Activated CD8-positive, alpha-beta memory T cell treated with anti-CD3 and anti-CD28 coated beads, Interleukin-2, amount 50 U/mL, for 24 hours (primary cell): ENCODE data around the gene ZNF292.
"Not testable (repeated sequence)": the region's sequence is repeated elsewhere in the genome, so short reads cannot be mapped to it uniquely, and the experiment has no call there.

Experiments
- DNase-seq: peaks from one replicate; pipeline ENCODE4 v3.0.0-alpha.2; 2020; ENCODE audit errors: extremely low read depth

Gene ZNF292

GRCh38 chr6:87164004-87164403 is 8.6 kb downstream of the ZNF292 start:
- no peak for DNase-seq

GRCh38 chr6:87164506-87164905 is 9.1 kb downstream of the ZNF292 start:
- no peak for DNase-seq

GRCh38 chr6:87165185-87165584 is 9.8 kb downstream of the ZNF292 start:
- no peak for DNase-seq

GRCh38 chr6:87171938-87172633 is 16.7 kb downstream of the ZNF292 start:
- no peak for DNase-seq

- no peak for DNase-seq
Measured at GRCh38 chr6:87174078-87174579, 18.8 kb downstream of the ZNF292 start.

GRCh38 chr6:87176493-87176892 is 21.1 kb downstream of the ZNF292 start:
- DNase-seq, result no peak

- no peak for DNase-seq
Measured at GRCh38 chr6:87180105-87180728, 24.9 kb downstream of the ZNF292 start.

GRCh38 chr6:87181903-87182302 is 26.5 kb downstream of the ZNF292 start:
- no peak for DNase-seq

- DNase-seq, result no peak
Measured at GRCh38 chr6:87182321-87182720, 27.0 kb downstream of the ZNF292 start.

- no peak for DNase-seq
Measured at GRCh38 chr6:87182940-87183339, 27.6 kb downstream of the ZNF292 start.

GRCh38 chr6:87183687-87184086 is 28.3 kb downstream of the ZNF292 start:
- no peak for DNase-seq

GRCh38 chr6:87184762-87185250 is 29.4 kb downstream of the ZNF292 start:
- DNase-seq, result no peak

GRCh38 chr6:87196275-87196842 is 41.0 kb downstream of the ZNF292 start:
- DNase-seq, result no peak

GRCh38 chr6:87197547-87197946 is 42.2 kb downstream of the ZNF292 start:
- DNase-seq, result no peak

GRCh38 chr6:87198022-87198810 is 42.9 kb downstream of the ZNF292 start:
- not testable (repeated sequence) for DNase-seq

- DNase-seq, result no peak
Measured at GRCh38 chr6:87199787-87200186, 44.4 kb downstream of the ZNF292 start.

GRCh38 chr6:87200469-87201175 is 45.3 kb downstream of the ZNF292 start:
- no peak for DNase-seq

- DNase-seq, result no peak
Measured at GRCh38 chr6:87203448-87204023, 48.2 kb downstream of the ZNF292 start.

- DNase-seq, result no peak
Measured at GRCh38 chr6:87209812-87210211, 54.4 kb downstream of the ZNF292 start.

- DNase-seq, result no peak
Measured at GRCh38 chr6:87210979-87211378, 55.6 kb downstream of the ZNF292 start.

- DNase-seq, result no peak
Measured at GRCh38 chr6:87212596-87212995, 57.2 kb downstream of the ZNF292 start.
